HG03025 (cell line): Measurements from ENCODE around the gene MAN1B1.
"Not testable (repeated sequence)": the region's sequence is repeated elsewhere in the genome, so short reads cannot be mapped to it uniquely, and the experiment has no call there.

Experiments used
- ATAC-seq: cut with Tn5 transposase; IDR thresholded peaks from one replicate; pipeline ENCODE4 v1.9.1; 2021; ENCODE audit warnings: mild to moderate bottlenecking, moderate library complexity; ENCODE audit not compliant: unreplicated experiment, low FRiP score

Gene MAN1B1

GRCh38 chr9:137109250-137110146, 22.7 kb downstream of the MAN1B1 start:
- ATAC-seq: no peak

- no peak for ATAC-seq
Measured at GRCh38 chr9:137110147-137110910, 23.5 kb downstream of the MAN1B1 start.

GRCh38 chr9:137110911-137111787, 24.4 kb downstream of the MAN1B1 start:
- ATAC-seq: no peak

GRCh38 chr9:137111788-137112563, 25.2 kb downstream of the MAN1B1 start:
- no peak for ATAC-seq

GRCh38 chr9:137112564-137113384, 26.0 kb downstream of the MAN1B1 start:
- no peak for ATAC-seq

GRCh38 chr9:137113385-137114159, 26.8 kb downstream of the MAN1B1 start:
- no peak for ATAC-seq

- no peak for ATAC-seq
Measured at GRCh38 chr9:137114220-137114612, 27.4 kb downstream of the MAN1B1 start.

GRCh38 chr9:137114613-137115393, 28.0 kb downstream of the MAN1B1 start, which contains the start of gene DPP7:
DPP7 (minus strand) TSS chr9:137114733; CDS start chr9:137114713, 20 bp downstream.
- no peak for ATAC-seq

GRCh38 chr9:137115394-137116026, 28.7 kb downstream of the MAN1B1 start:
- ATAC-seq: no peak

GRCh38 chr9:137116027-137116507, 29.3 kb downstream of the MAN1B1 start:
- no peak for ATAC-seq

GRCh38 chr9:137116728-137117127, 29.9 kb downstream of the MAN1B1 start:
- no peak for ATAC-seq

- no peak for ATAC-seq
Measured at GRCh38 chr9:137117269-137117731, 30.5 kb downstream of the MAN1B1 start.

GRCh38 chr9:137118092-137118603, 31.4 kb downstream of the MAN1B1 start:
- ATAC-seq: not testable (repeated sequence)

- ATAC-seq: not testable (repeated sequence)
Measured at GRCh38 chr9:137121927-137122795, 35.4 kb downstream of the MAN1B1 start.

GRCh38 chr9:137122796-137123467, 36.1 kb downstream of the MAN1B1 start:
- ATAC-seq: not testable (repeated sequence)
